ENCODE measurements around the gene CD164L2.

CD164L2 gene

DNA sequence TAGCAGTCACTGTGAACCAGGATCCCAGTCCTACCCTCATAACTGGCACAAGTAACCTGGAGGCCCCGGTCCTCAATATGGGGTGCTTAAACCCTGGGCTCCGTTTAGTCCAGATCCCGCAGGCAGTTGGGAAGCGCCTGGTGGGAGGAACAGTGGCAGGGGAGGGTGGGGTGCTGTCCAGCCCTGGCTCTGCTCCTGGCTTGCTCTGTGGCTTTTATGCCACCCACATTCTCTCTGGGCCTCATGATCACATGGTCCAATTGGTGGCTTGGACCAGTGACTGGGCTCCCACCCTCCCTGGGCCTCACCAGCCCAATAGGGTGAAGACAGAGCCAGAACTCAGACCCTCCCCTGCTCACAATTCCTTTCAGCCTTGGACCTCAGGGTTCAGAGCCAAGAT is 2.9 kb downstream of the CD164L2 start:
- Histone ChIP-seq H3K27ac (no peak overlapping the region), H3K4me3 (ENCODE audit: low read depth, low read length) (no peak overlapping the region), H3K36me3 (no peaks in the 10 kb centered on the region), H3K9me3 (ENCODE audit: severe bottlenecking) (no peaks in the 10 kb centered on the region), H3K27me3 (ENCODE audit: insufficient read depth, low read depth, severe bottlenecking) (no peaks in the 10 kb centered on the region)
- no peak for DNase-seq
- TF ChIP-seq, protein P1, sequence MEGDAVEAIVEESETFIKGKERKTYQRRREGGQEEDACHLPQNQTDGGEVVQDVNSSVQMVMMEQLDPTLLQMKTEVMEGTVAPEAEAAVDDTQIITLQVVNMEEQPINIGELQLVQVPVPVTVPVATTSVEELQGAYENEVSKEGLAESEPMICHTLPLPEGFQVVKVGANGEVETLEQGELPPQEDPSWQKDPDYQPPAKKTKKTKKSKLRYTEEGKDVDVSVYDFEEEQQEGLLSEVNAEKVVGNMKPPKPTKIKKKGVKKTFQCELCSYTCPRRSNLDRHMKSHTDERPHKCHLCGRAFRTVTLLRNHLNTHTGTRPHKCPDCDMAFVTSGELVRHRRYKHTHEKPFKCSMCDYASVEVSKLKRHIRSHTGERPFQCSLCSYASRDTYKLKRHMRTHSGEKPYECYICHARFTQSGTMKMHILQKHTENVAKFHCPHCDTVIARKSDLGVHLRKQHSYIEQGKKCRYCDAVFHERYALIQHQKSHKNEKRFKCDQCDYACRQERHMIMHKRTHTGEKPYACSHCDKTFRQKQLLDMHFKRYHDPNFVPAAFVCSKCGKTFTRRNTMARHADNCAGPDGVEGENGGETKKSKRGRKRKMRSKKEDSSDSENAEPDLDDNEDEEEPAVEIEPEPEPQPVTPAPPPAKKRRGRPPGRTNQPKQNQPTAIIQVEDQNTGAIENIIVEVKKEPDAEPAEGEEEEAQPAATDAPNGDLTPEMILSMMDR (IDR thresholded peaks at IDR 0.05; ENCODE audit: low read depth, low read length): no peak

DNA sequence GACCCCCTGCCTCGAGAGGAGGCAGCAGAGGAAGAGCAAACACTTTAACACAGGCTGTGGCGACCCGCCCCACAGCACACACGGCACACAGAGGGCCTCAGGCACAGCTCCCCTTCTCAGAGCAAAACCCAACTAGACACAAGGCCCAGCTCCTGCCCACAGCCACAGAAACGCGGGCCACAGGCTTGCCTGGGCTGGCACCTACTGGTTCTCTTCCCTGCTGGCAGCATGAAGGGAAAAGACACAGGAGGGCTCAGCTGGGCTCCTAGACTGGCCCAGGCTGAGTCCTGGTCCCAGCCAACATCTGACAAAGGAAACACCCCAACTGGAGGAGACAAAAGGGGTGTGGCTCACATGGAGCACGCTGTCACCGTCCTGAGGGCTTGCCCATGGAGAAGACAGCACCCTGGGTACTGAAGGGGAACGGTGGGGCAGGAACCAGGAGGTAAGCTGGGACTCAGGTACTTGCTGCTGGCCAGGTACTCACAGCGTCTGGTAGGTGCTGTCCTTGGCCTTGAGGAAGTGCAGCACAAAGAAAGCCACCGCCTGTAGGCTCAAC is 3.5 kb downstream of the CD164L2 start:
- TF ChIP-seq, protein P1 (IDR thresholded peaks at IDR 0.05; ENCODE audit: low read depth, low read length): no peak

GRCh38 chr1:27377760-27378495 is 5.2 kb downstream of the CD164L2 start:
- no peak for DNase-seq
- no peaks in the 10 kb centered on the region for H3K36me3 ChIP-seq
- no peaks in the 10 kb centered on the region for H3K9me3 ChIP-seq (ENCODE audit: severe bottlenecking)
- no peak overlapping the region for H3K4me3 ChIP-seq (ENCODE audit: low read depth, low read length)
- no peak overlapping the region for H3K27ac ChIP-seq
- H3K27me3 ChIP-seq (ENCODE audit: insufficient read depth, low read depth, severe bottlenecking): no peaks in the 10 kb centered on the region
- TF ChIP-seq, protein P1 (IDR thresholded peaks at IDR 0.05; ENCODE audit: low read depth, low read length): no peak

More for the DNA sequence above, 3.5 kb downstream of the CD164L2 start:
- Histone ChIP-seq H3K9me3 (ENCODE audit: severe bottlenecking) (no peaks in the 10 kb centered on the region), H3K27ac (no peak overlapping the region), H3K4me3 (ENCODE audit: low read depth, low read length) (no peak overlapping the region), H3K27me3 (ENCODE audit: insufficient read depth, low read depth, severe bottlenecking) (no peaks in the 10 kb centered on the region), H3K36me3 (no peaks in the 10 kb centered on the region)
- DNase-seq: no peak

DNA sequence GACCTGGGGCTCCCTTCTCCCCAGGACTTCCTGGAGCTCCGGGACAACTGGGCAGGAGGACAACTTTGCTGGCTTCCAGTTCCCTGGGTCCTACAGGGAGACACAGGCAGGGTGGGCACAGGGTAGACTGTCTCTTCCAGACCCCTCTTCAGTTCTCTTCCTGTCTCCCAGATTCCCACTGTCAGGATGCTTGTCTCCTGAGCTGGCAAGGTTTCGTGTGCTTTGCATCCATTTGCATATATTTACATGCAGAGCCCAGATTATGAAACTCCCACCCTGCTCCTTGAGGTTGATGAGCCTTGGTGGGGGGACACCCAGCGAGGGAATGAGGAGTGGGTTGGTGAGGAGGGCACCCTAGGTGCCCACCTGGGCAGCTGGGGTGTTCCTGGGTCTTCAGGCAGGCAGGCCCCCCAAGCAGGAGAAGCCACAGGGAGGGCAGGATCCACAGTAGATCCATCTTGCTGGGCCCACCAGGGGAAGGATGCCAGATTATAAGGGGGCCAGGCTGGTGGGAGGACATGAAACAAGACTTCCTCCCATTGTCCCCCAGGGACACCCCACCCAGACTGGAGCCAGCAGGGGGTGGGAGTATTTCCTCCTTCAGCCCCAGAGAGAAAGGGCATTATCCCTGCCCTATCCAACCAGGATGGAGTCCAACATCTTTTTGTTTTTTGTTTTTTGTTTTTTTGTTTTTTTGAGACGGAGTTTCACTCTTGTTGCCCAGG is 8.6 kb downstream of the CD164L2 start, which contains the start of gene FCN3:
Gene FCN3 (minus strand): TSS at position 463 of the 725 bp plus-strand sequence. CDS start 6 bp downstream, at position 457.
- no peak within 1 kb of the TSS for H3K27ac ChIP-seq
- H3K36me3 ChIP-seq: no peaks in the 10 kb centered on the region
- no peaks in the 10 kb centered on the region for H3K9me3 ChIP-seq (ENCODE audit: severe bottlenecking)
- no peak for DNase-seq
- no peaks in the 10 kb centered on the region for H3K27me3 ChIP-seq (ENCODE audit: insufficient read depth, low read depth, severe bottlenecking)
- TF ChIP-seq, protein P1 (IDR thresholded peaks at IDR 0.05; ENCODE audit: low read depth, low read length): no peak
- H3K4me3 ChIP-seq (ENCODE audit: low read depth, low read length): no peak within 1 kb of the TSS

GRCh38 chr1:27372808-27373690 is 10.1 kb downstream of the CD164L2 start:
- H3K27me3 ChIP-seq (ENCODE audit: insufficient read depth, low read depth, severe bottlenecking): no peaks in the 10 kb centered on the region
- no peak for DNase-seq
- no peak overlapping the region for H3K4me3 ChIP-seq (ENCODE audit: low read depth, low read length)
- no peaks in the 10 kb centered on the region for H3K36me3 ChIP-seq
- TF ChIP-seq, protein P1 (IDR thresholded peaks at IDR 0.05; ENCODE audit: low read depth, low read length): peak; percentile 48
- H3K9me3 ChIP-seq (ENCODE audit: severe bottlenecking): no peaks in the 10 kb centered on the region
- H3K27ac ChIP-seq: no peak overlapping the region

Data from WERI-Rb-1 (cell line).